BJ (cell line): ENCODE measurements around the gene CD5L. TPM values are rescaled to one million over a fixed set of nuclear protein-coding genes. Genes with fewer than 3 reads are reported as not detected.

Source experiments
- CTCF ChIA-PET: fragments of 350-600 bp; formaldehyde crosslinking; extraction: SDS; loops from one replicate; lab custom pipeline; 2021; ENCODE audit warnings: antibody characterized with exemption, inconsistent platforms; lab: Yijun Ruan, JAX
- POLR2A ChIA-PET: fragments of 300-600 bp; sonication (Branson Sonifier 250); formaldehyde crosslinking; extraction: SDS; loops from one replicate; lab custom pipeline; 2021; ENCODE audit warnings: antibody characterized with exemption; lab: Charles Lee
- DNase-seq: peaks from one replicate; pipeline ENCODE4 v3.0.0-alpha.2; 2011; ENCODE audit warnings: low read depth
- H3K27me3 ChIP-seq: 2 replicates; pipeline ENCODE4 v1.6.0; 2011; ENCODE audit warnings: low read length; ENCODE audit not compliant: control insufficient read depth, insufficient read depth
- H3K36me3 ChIP-seq: 2 replicates; pipeline ENCODE4 v1.5.1; 2011; ENCODE audit warnings: low read length; ENCODE audit not compliant: control insufficient read depth, insufficient read depth
- H3K4me3 ChIP-seq: 2 replicates; pipeline ENCODE4 v1.5.1; 2011; ENCODE audit warnings: low read depth, mild to moderate bottlenecking, control low read depth, low read length
- CTCF ChIP-seq: IDR thresholded peaks from 2 replicates; pipeline ENCODE4 v1.5.1; 2011; ENCODE audit warnings: low read depth, mild to moderate bottlenecking, control low read depth, inconsistent platforms, low read length, moderate library complexity; ENCODE audit not compliant: insufficient read depth
- polyA plus RNA-seq: library from polyadenylated mRNA; depleted of rRNA; stranded (reverse); fragments of >200 nt; gene quantifications from 2 replicates; pipeline ENCODE4 v1.2.3, GENCODE V29; 2011

CD5L gene
- polyA plus RNA-seq, 1 experiment: not detected

- POLR2A ChIA-PET: no interaction called here
Measured at GRCh38 chr1:157868654-157869053, 27.0 kb upstream of the CD5L start.

GRCh38 chr1:157862114-157863070 is 20.8 kb upstream of the CD5L start:
- no peak for DNase-seq
- H3K36me3 ChIP-seq: no peaks in the 10 kb centered on the region
- H3K27me3 ChIP-seq: no peaks in the 10 kb centered on the region
- H3K4me3 ChIP-seq: no peak overlapping the region
- TF ChIP-seq CTCF: no peak
- POLR2A ChIA-PET: no interaction called here
- CTCF ChIA-PET: interaction anchor here (1.0 kb wide), 1 partner anchor 15 kb away, joined by 4 read pairs; no protein-coding TSS in a partner anchor

More at GRCh38 chr1:157868654-157869053, 27.0 kb upstream of the CD5L start:
- Histone ChIP-seq H3K36me3 (no peaks in the 10 kb centered on the region), H3K27me3 (no peaks in the 10 kb centered on the region), H3K4me3 (no peak overlapping the region)
- no peak for DNase-seq
- CTCF ChIA-PET: no interaction called here
- no peak for TF ChIP-seq CTCF

- ChIA-PET CTCF (no interaction called here), POLR2A (no interaction called here)
- Histone ChIP-seq H3K4me3 (no peak overlapping the region), H3K27me3 (no peaks in the 10 kb centered on the region; the same call in 1 of the 2 replicates), H3K36me3 (no peaks in the 10 kb centered on the region)
- TF ChIP-seq CTCF: no peak
- DNase-seq: no peak
Measured at GRCh38 chr1:157856538-157856937, 14.9 kb upstream of the CD5L start.

DNA sequence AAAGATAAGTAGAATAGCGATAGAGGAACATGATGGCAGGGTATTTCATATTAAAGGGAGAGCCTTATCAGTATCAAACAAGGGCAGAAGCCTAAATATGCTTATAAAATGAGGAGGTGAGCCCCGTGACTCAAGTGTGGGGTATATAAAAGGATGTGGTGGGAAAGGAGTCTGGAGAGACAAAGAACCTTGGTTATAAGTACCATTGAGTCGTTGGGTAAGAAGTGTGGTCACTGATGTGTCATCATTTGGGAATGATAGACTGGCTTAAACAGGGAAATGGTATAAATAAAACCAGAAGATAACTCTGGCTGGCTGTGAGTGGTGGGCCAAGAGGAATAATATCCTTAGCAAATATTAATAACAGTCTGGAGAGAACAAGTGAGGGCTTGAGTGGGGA is 10.9 kb upstream of the CD5L start:
- no peaks in the 10 kb centered on the region for H3K36me3 ChIP-seq
- ChIA-PET CTCF (no interaction called here), POLR2A (no interaction called here)
- TF ChIP-seq CTCF: no peak
- no peak for DNase-seq
- no peak overlapping the region for H3K4me3 ChIP-seq
- peaks cover 2% of the 10 kb centered on the region for H3K27me3 ChIP-seq

DNA sequence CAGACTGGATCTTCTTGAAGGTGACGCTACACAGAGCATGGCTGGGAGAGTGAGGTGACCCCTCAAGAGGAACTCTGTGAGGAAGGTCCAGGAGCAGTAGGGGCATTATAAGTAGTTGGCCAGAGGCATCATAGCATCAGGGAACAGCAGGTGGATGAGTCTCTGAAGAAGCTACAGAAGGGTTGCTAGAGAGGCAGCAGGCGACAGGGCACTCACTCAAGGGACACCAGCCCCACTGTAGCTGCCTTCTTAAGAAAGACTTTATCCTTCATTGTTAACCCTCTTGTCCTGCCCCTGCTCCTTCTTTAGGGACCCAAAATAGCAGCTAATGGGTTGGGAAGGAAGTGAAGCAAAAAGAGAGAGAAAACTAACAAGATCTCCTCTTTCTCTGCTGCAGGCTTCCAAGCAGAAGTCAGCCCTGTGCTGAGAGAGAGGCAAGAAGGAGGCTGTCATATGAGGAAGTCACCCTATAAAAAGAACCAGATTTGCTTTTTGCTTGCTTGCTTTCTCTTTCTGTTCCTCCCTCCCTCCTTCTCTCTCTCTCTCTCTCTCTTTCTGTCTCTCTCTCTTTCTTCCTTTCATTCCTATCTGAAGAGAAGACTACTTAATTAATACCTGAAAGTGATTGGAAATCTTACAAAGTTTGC is 7.7 kb upstream of the CD5L start:
- POLR2A ChIA-PET: no interaction called here
- Histone ChIP-seq H3K4me3 (no peak overlapping the region), H3K36me3 (no peaks in the 10 kb centered on the region), H3K27me3 (peaks cover 2% of the 10 kb centered on the region; the same call in 1 of the 2 replicates)
- TF ChIP-seq CTCF: no peak
- DNase-seq: no peak
- CTCF ChIA-PET: no interaction called here
